ENCODE data around the gene FHIP2A. TPM values are rescaled to one million over a fixed set of nuclear protein-coding genes. Genes with fewer than 3 reads are reported as not detected.
A peak's percentile ranks its signal among the peaks of the same experiment; 100 is the strongest.

FHIP2A gene
- polyA plus RNA-seq, 1 donor (not counting 4 experiments of a cell fraction or from before 2014, with no cell fraction given), result 14.9 TPM

DNA sequence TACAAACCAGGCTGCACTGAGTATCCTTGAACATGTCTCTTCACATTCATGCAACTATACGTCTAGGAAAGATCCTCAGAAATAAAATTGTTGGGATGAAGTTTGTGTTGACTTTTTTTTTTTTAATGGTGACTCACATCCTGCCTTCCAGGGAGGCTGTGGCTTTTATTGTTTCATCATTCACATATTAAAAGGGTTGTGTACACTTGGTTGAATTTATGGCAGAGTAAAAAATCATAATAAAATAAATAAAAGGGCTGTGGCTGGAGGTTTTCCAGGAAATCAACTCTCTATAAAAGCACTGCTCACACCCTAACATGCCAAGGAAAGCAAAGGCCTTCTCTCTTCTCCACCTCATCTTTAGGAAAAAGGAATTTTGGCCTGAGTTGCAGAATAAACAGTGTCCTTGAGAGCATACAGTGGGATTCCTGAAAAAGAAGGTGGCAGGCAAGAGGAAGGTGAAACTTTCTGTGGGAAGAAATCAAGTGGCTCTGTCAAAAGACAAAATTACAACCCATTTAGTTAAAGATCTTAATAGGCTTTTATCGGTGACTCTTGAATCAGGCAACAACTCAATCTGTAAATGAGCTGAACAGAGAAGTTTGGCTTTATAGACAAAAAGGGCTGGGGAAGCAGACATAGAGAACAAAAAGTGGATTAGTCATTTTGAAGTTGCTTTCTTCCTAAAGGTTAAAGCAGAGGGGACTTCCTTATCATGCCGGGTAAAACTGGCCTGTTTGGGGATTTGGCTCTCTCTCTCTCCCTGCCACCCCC is 41.6 kb upstream of the FHIP2A start:
- no peak for TF ChIP-seq EZH2 (IDR thresholded peaks at IDR 0.05; ENCODE audit: low read length)
- TF ChIP-seq, protein P1, sequence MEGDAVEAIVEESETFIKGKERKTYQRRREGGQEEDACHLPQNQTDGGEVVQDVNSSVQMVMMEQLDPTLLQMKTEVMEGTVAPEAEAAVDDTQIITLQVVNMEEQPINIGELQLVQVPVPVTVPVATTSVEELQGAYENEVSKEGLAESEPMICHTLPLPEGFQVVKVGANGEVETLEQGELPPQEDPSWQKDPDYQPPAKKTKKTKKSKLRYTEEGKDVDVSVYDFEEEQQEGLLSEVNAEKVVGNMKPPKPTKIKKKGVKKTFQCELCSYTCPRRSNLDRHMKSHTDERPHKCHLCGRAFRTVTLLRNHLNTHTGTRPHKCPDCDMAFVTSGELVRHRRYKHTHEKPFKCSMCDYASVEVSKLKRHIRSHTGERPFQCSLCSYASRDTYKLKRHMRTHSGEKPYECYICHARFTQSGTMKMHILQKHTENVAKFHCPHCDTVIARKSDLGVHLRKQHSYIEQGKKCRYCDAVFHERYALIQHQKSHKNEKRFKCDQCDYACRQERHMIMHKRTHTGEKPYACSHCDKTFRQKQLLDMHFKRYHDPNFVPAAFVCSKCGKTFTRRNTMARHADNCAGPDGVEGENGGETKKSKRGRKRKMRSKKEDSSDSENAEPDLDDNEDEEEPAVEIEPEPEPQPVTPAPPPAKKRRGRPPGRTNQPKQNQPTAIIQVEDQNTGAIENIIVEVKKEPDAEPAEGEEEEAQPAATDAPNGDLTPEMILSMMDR (optimal IDR thresholded peaks at IDR 0.05 in 1 of 3, IDR thresholded peaks at IDR 0.05 in 1 of 3, conservative IDR thresholded peaks at IDR 0.05 in 1 of 3; ENCODE audit: extremely low read depth in 1 of 3, insufficient read depth in 2 of 3, low read length in 3 of 3), result no peak
- Histone ChIP-seq H3K9me1 (ENCODE audit: control insufficient read depth, extremely low read depth, insufficient read depth, low read length) (no peaks in the 10 kb centered on the region), H3K4me1 (ENCODE audit: control insufficient read depth, extremely low read depth, insufficient read depth, low read length) (peaks cover 24% of the 10 kb centered on the region), H3K36me3 (ENCODE audit: control insufficient read depth in 2 of 2, extremely low read depth in 1 of 2, insufficient read depth in 2 of 2, low read length in 2 of 2) (no peaks in the 10 kb centered on the region), H3K4me2 (ENCODE audit: control insufficient read depth, extremely low read depth, insufficient read depth, low read depth, low read length) (peak overlapping the region; percentile 61), H3K4me3 (ENCODE audit: control insufficient read depth in 2 of 3, extremely low read depth in 1 of 3, insufficient read depth in 2 of 3, low read depth in 1 of 3, low read length in 3 of 3) (no peak overlapping the region), H3K79me2 (ENCODE audit: control insufficient read depth, insufficient read depth, low read length) (no peaks in the 10 kb centered on the region), H3K27me3 (ENCODE audit: control insufficient read depth, extremely low read depth, insufficient read depth, low read length) (no peaks in the 10 kb centered on the region), H3K27ac (ENCODE audit: control insufficient read depth, insufficient read depth, low read length) (peak overlapping the region; percentile 89), H2AFZ (ENCODE audit: control insufficient read depth, low read length) (peak overlapping the region; percentile 80), H3K9ac (ENCODE audit: control insufficient read depth, extremely low read depth, insufficient read depth, low read length) (peak overlapping the region; percentile 5), H3K9me3 (ENCODE audit: control insufficient read depth, low read depth, low read length) (no peaks in the 10 kb centered on the region), H4K20me1 (ENCODE audit: control insufficient read depth, extremely low read depth, insufficient read depth, low read length) (no peaks in the 10 kb centered on the region)
- dilution Hi-C loops (cut with MboI; ENCODE audit: extremely low pct_ligation_motif_present, low sequenced_read_pairs), result no loop called here
- peak; percentile 79 for FAIRE-seq
- DNase-seq (ENCODE audit: low read depth, low spot score), result peak; percentile 32

DNA sequence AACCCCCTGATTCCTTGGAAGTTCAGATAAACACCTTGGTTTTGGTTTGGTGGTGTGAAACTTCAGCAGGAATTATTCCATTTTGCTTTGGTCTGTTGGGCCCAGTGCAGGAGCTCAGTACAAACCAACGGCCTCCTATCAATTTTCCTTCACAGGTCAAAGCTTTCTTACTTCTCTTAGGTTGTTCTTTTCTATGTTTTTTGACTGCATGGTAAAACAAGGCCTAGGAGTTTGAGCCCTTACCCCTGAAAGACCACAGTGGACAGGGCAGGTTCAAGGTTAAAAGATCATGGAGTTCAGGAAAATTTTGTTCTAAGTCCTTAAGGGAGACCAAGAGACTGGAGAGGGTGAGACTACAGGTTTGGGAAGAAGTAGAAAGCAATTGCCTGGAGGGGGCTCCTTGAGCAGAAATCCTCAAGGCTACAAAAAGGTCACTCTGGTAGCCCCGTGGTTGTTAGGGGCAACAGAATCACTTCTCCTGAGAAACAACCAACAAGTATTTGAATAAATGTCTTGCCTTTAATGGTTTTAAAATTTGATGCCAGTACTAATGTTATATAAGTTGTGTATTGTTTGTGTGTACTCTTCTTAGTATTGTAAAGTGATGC is 40.9 kb upstream of the FHIP2A start:
- Histone ChIP-seq H3K4me2 (ENCODE audit: control insufficient read depth, extremely low read depth, insufficient read depth, low read depth, low read length) (peak overlapping the region; percentile 61), H4K20me1 (ENCODE audit: control insufficient read depth, extremely low read depth, insufficient read depth, low read length) (no peaks in the 10 kb centered on the region), H3K9me1 (ENCODE audit: control insufficient read depth, extremely low read depth, insufficient read depth, low read length) (no peaks in the 10 kb centered on the region), H3K4me1 (ENCODE audit: control insufficient read depth, extremely low read depth, insufficient read depth, low read length) (peaks cover 24% of the 10 kb centered on the region), H3K27me3 (ENCODE audit: control insufficient read depth, extremely low read depth, insufficient read depth, low read length) (no peaks in the 10 kb centered on the region), H3K9me3 (ENCODE audit: control insufficient read depth, low read depth, low read length) (no peaks in the 10 kb centered on the region), H3K36me3 (ENCODE audit: control insufficient read depth in 2 of 2, extremely low read depth in 1 of 2, insufficient read depth in 2 of 2, low read length in 2 of 2) (no peaks in the 10 kb centered on the region), H3K4me3 (ENCODE audit: control insufficient read depth in 2 of 3, extremely low read depth in 1 of 3, insufficient read depth in 2 of 3, low read depth in 1 of 3, low read length in 3 of 3) (no peak overlapping the region), H3K27ac (ENCODE audit: control insufficient read depth, insufficient read depth, low read length) (peak overlapping the region; percentile 89), H3K79me2 (ENCODE audit: control insufficient read depth, insufficient read depth, low read length) (no peaks in the 10 kb centered on the region), H2AFZ (ENCODE audit: control insufficient read depth, low read length) (peak overlapping the region; percentile 80), H3K9ac (ENCODE audit: control insufficient read depth, extremely low read depth, insufficient read depth, low read length) (peak overlapping the region; percentile 5)
- dilution Hi-C loops (cut with MboI; ENCODE audit: extremely low pct_ligation_motif_present, low sequenced_read_pairs), result no loop called here
- TF ChIP-seq, protein P1 (optimal IDR thresholded peaks at IDR 0.05 in 1 of 3, IDR thresholded peaks at IDR 0.05 in 1 of 3, conservative IDR thresholded peaks at IDR 0.05 in 1 of 3; ENCODE audit: extremely low read depth in 1 of 3, insufficient read depth in 2 of 3, low read length in 3 of 3), result no peak
- TF ChIP-seq EZH2 (IDR thresholded peaks at IDR 0.05; ENCODE audit: low read length), result no peak
- FAIRE-seq (no peak), DNase-seq (ENCODE audit: low read depth, low spot score) (no peak)
